Stimulated activated naive CD8-positive, alpha-beta T cell treated with anti-CD3 and anti-CD28 coated beads, Interleukin-15, Interleukin-2, amounts not matched to agents 100 ng/mL and 50 ng/mL, for 24 hours (primary cell): ENCODE results near the gene DNM1.

Source experiments
- H3K27ac Mint-ChIP-seq: one replicate; pipeline ENCODE4 v1.8.0; 2021; ENCODE audit warnings: mild to moderate bottlenecking, mixed read lengths
- H3K27me3 Mint-ChIP-seq: one replicate; pipeline ENCODE4 v1.8.0; 2021; ENCODE audit warnings: mixed read lengths
- H3K36me3 Mint-ChIP-seq: one replicate; pipeline ENCODE4 v1.8.0; 2021; ENCODE audit warnings: low read depth, mixed read lengths
- H3K4me1 Mint-ChIP-seq: one replicate; pipeline ENCODE4 v1.8.0; 2021; ENCODE audit warnings: low read depth, mixed read lengths
- H3K4me3 Mint-ChIP-seq: one replicate; pipeline ENCODE4 v1.8.0; 2021; ENCODE audit warnings: mild to moderate bottlenecking, mixed read lengths
- H3K9me3 Mint-ChIP-seq: one replicate; pipeline ENCODE4 v1.8.0; 2021; ENCODE audit warnings: mixed read lengths

Gene DNM1

GRCh38 chr9:128304136-128304970 is 101.2 kb downstream of the DNM1 start:
- Mint-ChIP-seq H3K27me3 (no peaks in the 10 kb centered on the region), H3K4me3 (no peak overlapping the region), H3K4me1 (no peaks in the 10 kb centered on the region), H3K36me3 (peaks cover 12% of the 10 kb centered on the region), H3K27ac (no peak overlapping the region), H3K9me3 (no peaks in the 10 kb centered on the region)
